T-helper 2 cell treated with Interferon-gamma antibody and Interleukin-4, amounts not matched to agents 100 ng/mL and 5 ng/mL, for 36 hours (primary cell): ENCODE results near the gene IGFL2. TPM values are rescaled to one million over a fixed set of nuclear protein-coding genes. Genes with fewer than 3 reads are reported as not detected.
"Not testable (repeated sequence)": the region's sequence is repeated elsewhere in the genome, so short reads cannot be mapped to it uniquely, and the experiment has no call there.

Experiments
- intact Hi-C: fragments of 100-400 bp; cut with micrococcal nuclease; formaldehyde crosslinking; loops from one replicate; pipeline ENCODE4 v1.15.1; 2023
- total RNA-seq: library from RNA; stranded (reverse); gene quantifications from 2 replicates; pipeline ENCODE4 v1.2.3, GENCODE V29; 2022

IGFL2 gene
- total RNA-seq, 1 donor from 2014 or later: 0.30 TPM

DNA sequence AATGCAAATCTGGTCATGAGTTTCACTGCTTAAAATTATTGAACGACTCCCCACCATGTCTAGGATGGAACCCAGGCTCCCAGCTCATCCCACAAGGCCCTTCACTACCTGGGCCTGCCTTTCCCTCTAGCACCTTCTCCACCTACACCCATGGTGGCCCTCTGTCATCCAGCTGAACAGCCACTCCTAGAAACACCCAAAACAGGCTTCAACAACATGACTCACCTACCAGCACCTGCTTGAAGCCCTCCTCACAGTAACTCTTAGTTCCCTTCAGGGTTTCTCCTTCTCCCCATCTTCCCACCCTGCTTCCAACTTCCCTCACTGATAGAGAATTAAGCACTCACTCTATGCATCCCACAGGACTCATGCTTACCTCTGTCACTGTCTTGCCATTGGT lies 6.6 kb upstream of the IGFL2 start:
- intact Hi-C loops: no loop called here

DNA sequence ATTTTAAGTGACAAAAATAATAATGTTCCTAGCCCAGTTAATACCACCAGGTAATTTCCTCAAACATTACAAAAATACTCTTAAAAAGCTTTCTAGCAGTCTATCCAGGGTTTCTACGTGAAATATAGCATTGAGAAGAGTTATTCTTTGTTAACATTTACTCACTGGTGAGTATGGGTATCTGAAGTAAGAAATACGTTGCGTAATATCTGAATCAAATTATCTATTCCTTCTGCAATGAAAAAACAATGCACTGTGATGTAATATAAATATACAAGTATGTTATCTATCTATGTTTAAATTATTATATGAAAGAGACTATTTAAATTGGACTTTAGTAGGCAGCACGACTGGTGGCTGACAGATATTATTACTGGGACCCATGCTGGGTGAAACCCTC lies 5.7 kb upstream of the IGFL2 start:
- intact Hi-C loops: no loop called here

DNA sequence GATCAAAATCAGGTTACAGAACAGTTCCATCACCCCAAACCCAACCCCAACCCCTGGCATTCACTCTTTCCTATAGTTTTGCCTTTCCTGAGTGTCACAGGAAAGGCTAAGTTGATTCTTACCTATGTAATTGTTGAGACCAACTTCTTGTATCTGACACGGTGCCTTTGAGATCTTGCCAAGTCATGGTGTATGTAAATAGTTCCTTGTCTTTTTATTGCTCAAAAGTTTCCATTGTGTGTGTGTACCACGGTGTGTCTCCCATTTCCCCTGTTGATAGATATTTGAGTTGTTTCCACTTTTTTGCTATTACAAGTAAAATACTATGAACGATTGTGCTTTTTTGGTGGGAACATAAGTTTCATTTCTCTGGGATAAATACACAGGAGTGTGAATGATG lies 3.3 kb upstream of the IGFL2 start:
- intact Hi-C loops: no loop called here

DNA sequence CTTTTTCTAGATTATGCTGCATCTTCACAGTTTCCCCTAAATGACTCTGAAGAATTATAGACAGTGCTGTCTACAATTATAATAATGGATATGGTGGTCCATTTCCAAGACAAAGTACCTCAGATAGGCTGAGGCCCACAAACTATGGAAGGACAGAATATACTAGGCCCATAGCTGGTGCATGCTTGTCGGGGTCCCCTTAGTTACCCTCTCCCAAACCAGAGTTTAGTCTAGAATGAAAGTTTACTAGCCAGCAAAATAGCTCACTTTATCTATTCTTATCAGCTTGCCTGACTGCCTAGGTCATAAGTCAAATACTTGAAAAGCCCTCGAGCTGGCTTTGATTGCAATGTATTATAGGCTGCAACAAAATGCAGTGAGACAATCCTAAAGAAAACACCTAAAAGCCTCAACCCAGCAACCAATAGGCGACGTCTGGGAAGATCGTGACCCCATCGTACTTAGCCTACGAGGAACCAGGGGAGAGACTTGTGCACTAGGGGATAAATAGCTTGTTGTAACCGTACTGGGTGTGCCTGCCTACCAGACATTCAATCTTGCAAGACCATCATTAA lies 785 bp upstream of the IGFL2 start:
- intact Hi-C loops: no loop called here

DNA sequence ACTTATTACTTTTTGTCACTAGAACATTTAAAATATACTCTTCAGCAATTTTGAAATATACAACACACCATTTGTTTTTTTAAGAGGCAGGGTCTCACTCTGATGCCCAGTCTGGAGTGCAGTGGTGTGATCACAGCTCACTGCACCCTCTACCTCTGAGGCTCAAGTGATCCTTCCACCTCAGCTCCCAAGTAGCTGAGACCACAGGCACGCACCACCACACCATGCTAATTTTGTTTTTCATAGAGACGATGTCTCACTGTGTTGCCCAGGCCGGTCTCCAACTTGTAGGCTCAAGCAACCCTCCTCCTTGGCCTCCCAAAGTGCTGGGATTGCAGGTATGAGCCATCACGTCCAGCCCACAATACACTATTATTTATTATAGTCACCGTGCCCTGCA lies 2.6 kb downstream of the IGFL2 start:
- intact Hi-C loops: no loop called here

DNA sequence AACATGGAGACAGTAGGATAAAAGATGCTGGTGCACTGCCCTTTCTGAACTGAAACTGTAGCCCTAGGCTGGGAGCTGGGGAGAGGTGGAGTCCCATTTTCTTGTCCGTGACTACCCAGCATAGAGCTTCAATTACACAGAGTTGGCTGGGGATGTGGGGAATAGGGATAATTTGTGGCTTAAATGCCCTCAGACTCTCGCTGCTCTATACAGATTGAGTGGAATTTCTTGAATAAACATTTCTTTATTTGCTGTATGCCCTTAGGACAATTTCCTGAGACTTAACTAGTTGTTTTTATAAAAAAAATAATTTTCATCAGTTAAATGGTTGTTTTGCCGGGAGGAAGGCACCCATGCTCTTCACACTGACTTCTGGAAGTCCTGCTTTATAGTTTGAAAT lies 7.2 kb downstream of the IGFL2 start:
- intact Hi-C loops: no loop called here

DNA sequence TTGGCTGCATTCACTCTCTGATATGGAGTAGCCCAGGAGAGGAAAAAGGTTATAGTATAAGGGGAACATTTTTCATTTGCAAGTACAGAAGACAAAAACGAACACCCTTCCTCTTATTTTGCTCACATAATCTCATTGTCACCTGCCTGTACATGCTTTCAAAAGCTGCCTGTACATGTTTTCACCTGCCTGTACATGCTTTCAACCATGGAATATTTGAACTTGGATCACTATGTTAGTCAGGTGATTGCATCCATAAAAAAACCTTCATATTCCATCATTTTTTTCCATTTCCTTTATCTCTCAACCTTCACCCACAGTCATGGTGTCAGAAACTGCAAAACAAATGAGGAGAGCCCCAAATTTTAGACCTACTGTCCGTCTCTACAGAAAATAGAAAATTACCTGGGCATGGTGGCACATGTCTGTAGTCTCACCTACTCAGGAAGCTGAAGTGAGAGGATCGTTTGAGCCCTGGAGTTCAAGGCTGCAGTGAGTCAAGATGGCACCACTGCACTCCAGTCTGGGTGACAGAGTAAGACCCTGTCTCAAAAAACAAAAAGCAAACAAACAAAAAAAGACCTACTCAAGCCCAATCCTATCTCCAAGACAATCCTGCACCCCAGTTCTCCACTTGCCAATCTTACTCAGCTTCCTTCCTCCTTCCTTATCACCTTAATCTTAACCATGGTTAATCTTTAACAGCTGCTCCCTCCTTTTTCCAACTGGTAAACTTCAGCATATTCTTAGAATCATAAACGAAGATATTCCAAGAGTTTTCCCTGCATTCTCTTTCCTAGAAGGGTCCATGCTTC lies 11.6 kb downstream of the IGFL2 start:
- intact Hi-C loops: no loop called here

DNA sequence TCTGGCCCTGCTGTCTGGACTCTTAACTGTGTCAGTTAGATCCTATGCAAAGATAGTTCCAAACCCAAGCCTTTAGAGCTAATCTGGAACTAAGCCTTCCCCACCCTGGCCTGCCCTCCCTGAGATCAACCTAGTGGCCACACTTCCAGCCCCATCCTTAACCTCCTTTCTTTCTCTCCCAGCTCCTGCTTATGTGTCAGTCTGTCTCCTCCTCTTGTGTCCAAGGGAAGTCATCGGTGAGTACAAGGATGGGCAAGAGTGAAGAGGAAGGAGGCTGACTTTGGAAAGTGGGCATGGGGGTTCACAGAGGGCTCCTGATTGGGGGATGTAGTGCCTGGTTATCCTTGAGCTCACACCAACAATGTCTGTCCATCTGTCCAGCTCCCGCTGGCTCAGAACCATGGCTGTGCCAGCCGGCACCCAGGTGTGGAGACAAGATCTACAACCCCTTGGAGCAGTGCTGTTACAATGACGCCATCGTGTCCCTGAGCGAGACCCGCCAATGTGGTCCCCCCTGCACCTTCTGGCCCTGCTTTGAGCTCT lies 12.3 kb downstream of the IGFL2 start:
- intact Hi-C loops: no loop called here

DNA sequence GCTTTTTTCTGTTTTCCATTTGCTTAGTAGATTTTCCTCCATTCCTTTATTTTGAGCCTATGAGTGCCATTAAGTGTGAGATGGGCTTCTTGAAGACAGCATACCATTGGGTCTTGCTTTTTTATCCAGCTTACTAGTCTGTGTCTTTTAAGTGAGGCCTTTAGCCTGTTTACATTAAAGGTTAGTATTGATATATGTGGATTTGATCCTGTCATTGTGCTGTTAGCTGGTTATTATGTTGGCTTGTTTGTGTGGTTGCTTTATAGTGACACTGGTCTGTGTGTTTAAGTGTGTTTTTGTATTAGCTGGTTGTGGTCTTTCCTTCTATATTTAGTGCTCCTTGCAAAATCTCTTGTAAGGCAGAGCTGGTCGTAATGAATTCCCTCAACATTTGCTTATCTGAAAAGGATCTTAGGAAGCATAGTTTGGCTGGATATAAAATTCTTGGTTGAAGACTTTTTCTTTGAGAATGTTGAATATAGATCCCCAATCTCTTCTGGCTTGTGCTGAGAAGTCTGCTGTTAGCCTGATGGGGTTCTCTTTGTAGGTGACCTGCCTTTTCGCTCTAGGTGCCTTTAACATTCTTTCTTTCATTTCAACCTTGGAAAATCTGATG lies 13.7 kb downstream of the IGFL2 start:
- intact Hi-C loops: not testable (repeated sequence)

DNA sequence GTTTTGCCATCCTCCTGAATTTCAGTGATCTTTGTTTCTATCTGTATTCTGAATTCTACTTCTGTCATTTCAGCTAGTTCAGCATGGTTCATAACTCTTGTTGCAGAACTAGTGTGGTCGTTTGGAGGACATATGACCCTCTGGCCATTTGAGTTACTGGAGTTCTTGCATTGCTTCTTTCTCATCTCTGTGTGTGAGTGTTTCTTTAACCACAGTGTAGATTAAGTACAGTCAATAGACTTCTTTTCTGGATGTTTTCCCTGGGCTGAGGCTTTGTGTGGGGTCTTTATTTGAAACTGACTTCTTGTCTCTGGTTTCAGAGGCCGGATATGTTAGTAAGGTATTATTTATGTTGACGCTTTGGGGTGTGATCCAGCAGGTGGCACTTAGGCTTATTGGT lies 14.7 kb downstream of the IGFL2 start:
- intact Hi-C loops: no loop called here

DNA sequence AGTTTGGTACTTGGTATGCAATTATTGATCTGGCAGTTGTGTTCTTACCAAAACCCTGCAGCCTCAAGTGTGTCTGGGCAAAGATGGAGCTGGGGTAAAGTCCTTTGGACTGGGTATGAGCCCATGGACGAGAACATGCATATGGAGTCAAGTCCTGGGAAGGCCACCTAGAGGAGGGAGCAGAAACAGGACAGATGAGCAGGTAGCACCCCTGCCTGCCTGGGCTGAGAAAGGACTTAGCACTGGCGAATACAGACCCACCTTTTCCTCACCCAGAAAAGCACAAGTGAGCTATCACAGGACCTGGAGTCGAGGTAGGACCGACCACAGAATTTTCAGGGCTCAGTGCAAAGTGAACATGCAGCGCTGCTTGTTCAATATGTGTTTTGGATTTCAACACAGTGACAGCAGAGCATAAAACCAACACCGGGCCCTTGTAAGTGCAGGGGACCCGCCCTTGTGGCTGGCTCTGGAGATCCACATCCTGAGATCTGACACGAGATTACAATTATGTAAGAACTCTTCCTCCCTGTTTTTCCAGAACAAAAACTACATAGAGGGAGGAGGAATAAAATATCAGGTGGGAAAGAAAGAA lies 25.9 kb downstream of the IGFL2 start:
- intact Hi-C loops: no loop called here

DNA sequence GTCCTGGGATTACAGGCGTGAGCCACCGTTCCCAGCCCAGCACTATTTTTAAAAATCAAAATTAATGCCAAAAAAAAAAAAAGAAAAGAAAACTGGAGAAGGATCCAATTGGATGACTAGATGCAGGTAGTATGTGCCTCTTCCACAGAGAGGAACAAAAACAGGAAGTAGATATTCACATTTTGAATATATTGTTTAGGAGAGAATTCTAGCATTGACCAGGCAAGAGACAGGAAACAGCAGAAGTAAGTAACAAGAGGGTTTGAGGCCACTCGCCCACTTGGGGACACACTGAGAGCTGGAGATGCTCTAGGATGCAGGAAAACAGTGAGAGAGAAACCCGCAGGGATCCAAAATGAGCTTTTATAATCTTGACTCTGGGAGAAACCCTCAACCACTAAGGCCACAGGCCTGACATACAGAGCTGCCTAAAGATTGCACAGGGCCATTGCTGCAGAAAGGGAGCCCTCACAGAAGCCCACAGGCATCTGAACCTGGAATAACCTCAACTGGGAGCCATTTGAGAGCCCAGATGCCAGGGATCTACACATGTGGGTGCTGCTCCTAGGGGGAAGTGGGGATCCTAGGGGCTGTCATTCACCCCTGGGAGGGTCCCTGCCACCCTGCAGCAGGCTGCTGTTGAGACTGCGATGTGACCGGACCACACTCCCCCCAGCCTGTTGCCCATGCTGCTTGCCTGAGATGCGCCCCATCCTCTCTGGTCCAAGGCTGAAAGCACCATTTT lies 28.2 kb downstream of the IGFL2 start:
- intact Hi-C loops: no loop called here

DNA sequence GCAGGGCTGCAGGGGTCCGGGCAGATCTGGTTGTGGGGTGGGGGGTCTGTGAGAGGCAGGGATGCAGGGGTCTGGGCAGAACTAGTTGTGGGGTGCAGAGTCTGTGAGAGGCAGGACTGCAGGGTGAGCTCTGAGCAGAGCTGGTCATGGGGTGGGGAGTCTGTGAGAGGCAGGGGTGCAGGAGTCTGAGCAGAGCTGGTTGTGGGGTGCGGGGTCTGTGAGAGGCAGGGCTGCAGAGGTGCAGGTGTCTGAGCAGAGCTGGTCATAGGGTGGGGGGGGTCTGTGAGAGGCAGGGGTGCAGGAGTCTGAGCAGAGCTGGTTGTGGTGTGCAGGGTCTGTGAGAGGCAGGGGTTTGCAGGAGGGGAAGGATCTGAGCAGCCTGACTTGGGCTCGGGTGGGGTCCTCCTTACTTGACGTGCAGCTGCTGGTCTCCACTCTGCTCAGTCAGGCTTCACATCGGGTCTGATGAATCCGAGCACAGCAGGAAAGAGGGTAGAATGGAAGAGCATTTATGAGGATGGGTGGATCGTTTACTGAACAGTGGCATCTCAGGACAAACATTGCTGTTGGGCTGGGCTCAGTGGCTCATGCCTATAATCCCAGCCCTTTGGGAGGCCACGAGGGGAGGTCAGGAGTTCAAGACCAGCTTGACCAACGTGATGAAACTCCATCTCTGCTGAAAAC lies 31.2 kb downstream of the IGFL2 start:
- intact Hi-C loops: no loop called here

DNA sequence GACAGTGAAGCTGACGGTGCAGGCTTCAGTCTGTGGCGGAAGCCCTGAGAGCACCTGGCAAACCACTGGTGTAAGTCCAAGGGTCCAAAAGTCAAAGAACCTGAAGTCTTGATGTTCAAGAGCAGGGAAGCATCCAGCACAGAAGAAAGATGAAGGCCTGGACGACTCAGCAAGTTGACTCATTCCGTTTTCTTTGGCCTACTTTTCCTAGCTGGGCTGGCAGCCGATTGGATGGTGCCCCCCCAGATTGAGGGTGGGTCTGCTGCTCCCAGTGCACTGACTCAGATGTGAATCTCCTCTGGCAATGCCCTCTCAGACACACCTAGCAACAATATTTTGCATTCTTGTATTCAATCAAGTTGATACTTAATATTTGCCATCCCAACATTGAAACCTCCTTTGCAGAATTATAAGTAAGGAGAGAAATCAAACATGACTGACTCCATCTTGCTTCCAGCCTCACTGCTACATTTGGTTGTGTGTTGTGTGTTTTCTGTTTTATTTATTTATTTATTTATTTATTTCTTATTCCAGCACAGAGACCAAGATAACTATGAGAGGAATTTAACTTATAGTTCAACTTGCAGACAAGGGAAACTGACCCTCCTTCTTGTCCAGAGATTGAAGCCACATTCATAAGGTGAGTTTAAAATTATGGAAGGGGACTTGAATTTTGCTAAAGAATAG lies 32.8 kb downstream of the IGFL2 start:
- intact Hi-C loops: no loop called here

DNA sequence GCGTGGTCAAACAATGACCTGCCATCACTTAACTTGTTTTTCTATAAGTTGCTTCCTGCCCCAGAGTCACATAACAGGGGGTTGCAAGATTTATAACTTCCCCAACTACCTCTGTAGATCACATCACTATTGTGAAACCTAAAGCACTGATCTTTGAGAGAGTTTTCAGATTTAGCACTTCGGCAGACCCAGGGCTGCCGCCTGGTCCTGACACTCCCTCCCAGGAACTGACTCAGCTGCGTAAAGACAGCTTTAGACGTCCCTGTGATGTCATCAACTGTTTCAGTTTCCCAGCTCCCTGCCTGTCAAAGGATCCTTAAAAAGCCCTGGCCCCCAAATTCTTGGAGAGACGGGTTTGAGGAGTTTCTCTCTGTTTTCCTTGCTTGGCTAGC lies 33.3 kb downstream of the IGFL2 start:
- intact Hi-C loops: no loop called here

DNA sequence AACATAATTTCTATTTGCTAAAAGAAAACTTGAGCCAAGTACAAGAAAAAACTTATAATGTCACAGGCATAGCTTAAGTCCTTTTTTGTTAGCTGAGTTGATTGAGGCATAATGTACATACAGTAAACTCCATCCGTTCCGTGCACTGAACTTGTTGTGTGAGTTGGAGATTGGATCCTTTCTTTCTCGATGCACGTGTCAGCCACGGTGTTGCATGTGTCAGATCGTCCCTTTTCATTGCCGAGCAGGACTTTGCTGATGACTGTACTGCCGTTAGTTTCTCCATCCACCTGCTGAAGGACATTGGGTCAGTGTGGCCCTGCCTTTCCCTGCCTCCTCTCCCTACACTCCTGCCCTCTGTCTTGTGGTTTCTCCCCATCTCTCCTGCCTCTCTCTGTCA lies 34.4 kb downstream of the IGFL2 start:
- intact Hi-C loops: no loop called here

DNA sequence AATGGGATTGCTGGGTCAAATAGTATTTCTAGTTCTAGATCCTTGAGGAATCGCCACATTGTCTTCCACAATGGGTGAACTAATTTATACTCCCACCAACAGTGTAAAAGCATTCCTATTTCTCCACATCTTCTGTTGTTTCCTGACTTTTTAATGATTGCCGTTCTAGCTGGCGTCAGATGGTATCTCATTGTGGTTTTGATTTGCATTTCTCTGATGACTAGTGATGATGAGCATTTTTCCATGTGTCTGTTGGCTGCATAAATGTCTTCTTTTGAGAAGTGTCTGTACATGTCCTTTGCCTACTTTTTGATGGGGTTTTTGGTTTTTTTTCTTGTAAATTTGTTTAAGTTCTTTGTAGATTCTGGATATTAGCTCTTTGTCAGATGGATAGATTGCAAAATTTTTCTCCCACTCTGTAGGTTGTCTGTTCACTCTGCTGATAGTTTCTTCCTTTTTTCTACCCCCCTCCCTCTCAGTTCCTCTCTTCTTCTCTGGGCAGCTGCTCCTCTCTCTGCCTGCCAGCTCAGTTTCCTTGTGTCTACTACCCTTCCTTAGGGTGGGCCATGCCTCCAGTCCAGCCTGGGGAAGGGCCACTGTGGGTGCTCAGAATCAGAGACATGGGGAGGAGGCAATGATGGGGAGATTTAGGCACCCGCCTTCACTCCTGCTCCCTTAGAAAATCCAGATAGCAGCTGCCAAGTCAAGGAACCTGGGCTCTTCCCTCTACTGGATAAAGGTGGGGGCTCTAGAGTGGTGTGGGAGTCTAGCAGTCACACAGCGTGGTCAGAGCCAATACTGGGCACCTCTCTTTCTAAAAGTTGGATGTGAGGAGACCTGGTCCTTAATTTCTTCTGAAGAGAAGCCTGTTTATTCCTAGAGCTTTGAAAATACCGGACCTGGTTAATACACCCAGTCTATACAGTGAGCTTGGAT lies 37.0 kb downstream of the IGFL2 start:
- intact Hi-C loops: not testable (repeated sequence)

DNA sequence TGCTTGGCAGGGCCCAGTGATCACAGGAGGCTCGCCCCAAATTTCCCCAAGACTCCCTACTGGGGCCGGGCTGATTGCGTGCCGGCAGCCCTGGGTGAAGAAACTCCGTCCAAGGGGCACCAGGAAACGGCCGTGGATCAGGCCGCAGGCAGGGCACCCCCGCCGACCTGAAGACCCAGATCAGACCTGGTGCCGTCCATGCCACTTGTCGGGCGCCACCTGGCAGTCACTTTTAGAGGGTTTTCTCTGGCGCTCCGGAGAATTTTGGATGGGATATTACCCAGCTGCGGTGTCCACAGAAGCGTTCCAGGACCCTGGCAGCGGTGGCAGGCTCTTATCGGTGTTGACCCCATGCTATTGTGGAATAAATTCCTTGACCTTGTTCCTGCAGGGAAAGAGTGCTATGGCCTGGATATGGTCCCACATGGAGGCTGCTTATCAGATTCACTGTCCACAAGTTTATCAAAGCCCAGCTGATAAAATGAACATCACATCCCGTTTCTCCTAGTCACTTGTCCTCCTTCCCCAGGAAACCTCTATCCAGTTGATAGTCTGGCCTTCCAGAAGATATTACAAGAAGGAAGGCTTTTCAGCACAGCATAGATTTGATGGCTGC lies 38.2 kb downstream of the IGFL2 start:
- intact Hi-C loops: no loop called here

DNA sequence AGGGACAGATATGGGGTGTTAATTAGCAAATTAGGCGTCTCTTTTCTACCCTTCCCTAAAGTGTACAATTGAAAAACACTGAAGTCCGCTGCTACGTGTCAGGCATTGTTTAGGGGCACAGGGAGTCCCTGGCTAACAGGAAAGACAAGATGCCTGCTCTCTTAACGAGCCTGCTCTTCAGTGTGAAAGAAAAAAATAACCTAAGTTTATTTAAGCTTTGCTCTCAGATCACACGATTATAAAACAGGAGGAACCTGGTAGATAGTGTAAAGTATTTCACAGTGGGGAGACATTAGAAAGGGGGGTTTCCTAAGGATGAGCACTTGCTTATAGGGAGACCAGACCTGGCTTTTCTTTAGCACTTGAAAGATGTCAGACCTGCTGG lies 38.7 kb downstream of the IGFL2 start:
- intact Hi-C loops: no loop called here
